ENCODE measurements around the gene PKLR. TPM values are rescaled to one million over a fixed set of nuclear protein-coding genes. Genes with fewer than 3 reads are reported as not detected.

The PKLR gene
- polyA plus RNA-seq, 1 of the 3 experiments (the other 2 are of a cell fraction) = not detected

DNA sequence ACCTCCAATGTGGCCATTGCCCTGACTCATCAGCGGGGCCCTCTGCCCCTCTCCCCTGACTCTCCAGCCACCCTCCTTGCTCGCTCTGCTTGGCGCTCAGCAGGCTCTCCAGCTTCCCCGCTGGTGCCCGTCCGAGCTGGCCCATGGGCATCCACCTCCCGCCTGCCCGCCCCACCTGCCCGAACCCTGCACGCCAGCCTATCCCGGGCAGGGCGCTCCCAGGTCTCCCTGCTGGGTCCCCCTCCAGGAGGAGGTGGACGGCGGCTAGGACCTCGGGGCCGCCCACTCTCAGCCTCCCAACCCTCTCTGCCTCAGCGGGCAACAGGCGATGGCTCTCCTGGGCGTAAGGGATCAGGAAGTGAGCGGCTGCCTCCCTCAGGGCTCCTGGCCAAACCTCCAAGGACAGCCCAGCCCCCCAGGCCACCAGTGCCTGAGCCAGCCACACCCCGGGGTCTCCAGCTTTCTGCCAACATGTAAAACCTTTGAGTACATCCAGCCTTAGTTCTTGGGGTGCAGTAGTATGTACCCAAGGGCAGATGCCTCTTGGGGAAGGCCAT, 13.2 kb downstream of the PKLR start:
- Histone ChIP-seq H3K36me3 (replicated peaks in 1 of 2; ENCODE audit: control insufficient read depth in 1 of 2, insufficient read depth in 2 of 2, low read length in 1 of 2) (no peaks in the 10 kb centered on the region), H3F3A (replicated peaks; ENCODE audit: insufficient read depth) (no peaks in the 10 kb centered on the region), H3K4me1 (ENCODE audit: control insufficient read depth in 1 of 2, insufficient read depth in 2 of 2, low read depth in 1 of 2, low read length in 1 of 2) (no peaks in the 10 kb centered on the region), H3K9ac (no peak overlapping the region), H3K4me2 (no peak overlapping the region), H4K20me1 (ENCODE audit: insufficient read depth) (no peaks in the 10 kb centered on the region), H2AFZ (ENCODE audit: low read depth) (no peak overlapping the region), H3K9me2 (no peaks in the 10 kb centered on the region), H3K27me3 (ENCODE audit: insufficient read depth) (no peaks in the 10 kb centered on the region), H3K9me3 (no peaks in the 10 kb centered on the region), H3K27ac (ENCODE audit: low read depth in 2 of 2, low read length in 1 of 2) (no peak overlapping the region), H3K79me2 (ENCODE audit: insufficient read depth) (no peaks in the 10 kb centered on the region), H3K4me3 (ENCODE audit: low read depth in 2 of 2, low read length in 1 of 2) (no peak overlapping the region)
- 89% methylated on average over 14 of the region's 21 CpGs for WGBS (ENCODE audit: low lambda C conversion rate)
- no peak for DNase-seq
- TF ChIP-seq MEF2A (IDR thresholded peaks at IDR 0.05; ENCODE audit: borderline replicate concordance, low read depth) = no peak
- no peak for TF ChIP-seq POLR2AphosphoS5 (IDR thresholded peaks at IDR 0.05; ENCODE audit: low read depth, low read length)
- TF ChIP-seq EP300 (IDR thresholded peaks at IDR 0.05; ENCODE audit: borderline replicate concordance in 1 of 2, low read depth in 1 of 2, low read length in 1 of 2) = no peak
- no peak for TF ChIP-seq SMC3 (IDR thresholded peaks at IDR 0.05; ENCODE audit: low read depth, low read length)
- no peak for TF ChIP-seq ELF1 (IDR thresholded peaks at IDR 0.05)
- TF ChIP-seq TAF1 (IDR thresholded peaks at IDR 0.05; ENCODE audit: borderline replicate concordance, low read depth, low read length) = no peak
- no peak for TF ChIP-seq JUND (IDR thresholded peaks at IDR 0.05)
- TF ChIP-seq CHD2 (IDR thresholded peaks at IDR 0.05; ENCODE audit: low read length, partially characterized antibody) = no peak
- no peak for TF ChIP-seq REST (IDR thresholded peaks at IDR 0.05; ENCODE audit: low read depth, low read length)
- no peak for TF ChIP-seq USF1 (IDR thresholded peaks at IDR 0.05; ENCODE audit: borderline replicate concordance, low read depth)
- no peak for TF ChIP-seq MAX (IDR thresholded peaks at IDR 0.05; ENCODE audit: low read depth)
- TF ChIP-seq NRF1 (IDR thresholded peaks at IDR 0.05; ENCODE audit: low read depth, low read length) = no peak
- no peak for TF ChIP-seq SIN3A (IDR thresholded peaks at IDR 0.05; ENCODE audit: borderline replicate concordance, low read depth, low read length)
- TF ChIP-seq IRF3 (IDR thresholded peaks at IDR 0.05; ENCODE audit: low read depth, low read length) = no peak
- TF ChIP-seq RCOR1 (IDR thresholded peaks at IDR 0.05; ENCODE audit: low read length) = no peak
- TF ChIP-seq, protein P1, sequence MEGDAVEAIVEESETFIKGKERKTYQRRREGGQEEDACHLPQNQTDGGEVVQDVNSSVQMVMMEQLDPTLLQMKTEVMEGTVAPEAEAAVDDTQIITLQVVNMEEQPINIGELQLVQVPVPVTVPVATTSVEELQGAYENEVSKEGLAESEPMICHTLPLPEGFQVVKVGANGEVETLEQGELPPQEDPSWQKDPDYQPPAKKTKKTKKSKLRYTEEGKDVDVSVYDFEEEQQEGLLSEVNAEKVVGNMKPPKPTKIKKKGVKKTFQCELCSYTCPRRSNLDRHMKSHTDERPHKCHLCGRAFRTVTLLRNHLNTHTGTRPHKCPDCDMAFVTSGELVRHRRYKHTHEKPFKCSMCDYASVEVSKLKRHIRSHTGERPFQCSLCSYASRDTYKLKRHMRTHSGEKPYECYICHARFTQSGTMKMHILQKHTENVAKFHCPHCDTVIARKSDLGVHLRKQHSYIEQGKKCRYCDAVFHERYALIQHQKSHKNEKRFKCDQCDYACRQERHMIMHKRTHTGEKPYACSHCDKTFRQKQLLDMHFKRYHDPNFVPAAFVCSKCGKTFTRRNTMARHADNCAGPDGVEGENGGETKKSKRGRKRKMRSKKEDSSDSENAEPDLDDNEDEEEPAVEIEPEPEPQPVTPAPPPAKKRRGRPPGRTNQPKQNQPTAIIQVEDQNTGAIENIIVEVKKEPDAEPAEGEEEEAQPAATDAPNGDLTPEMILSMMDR (IDR thresholded peaks at IDR 0.05) = no peak
- ChIA-PET POLR2A (no interaction called here), CTCF (interaction anchor here (0.8 kb wide), 1 partner anchor 20 kb away, joined by 3 read pairs; the partner anchor contains the start of gene FDPS)
